H1 (cell line): ENCODE results near the gene SPDYC. TPM values are rescaled to one million over a fixed set of nuclear protein-coding genes. Genes with fewer than 3 reads are reported as not detected.

ENCODE experiments used
- CTCF ChIA-PET: fragments of 300-600 bp; sonication (Branson Sonifier 250); formaldehyde crosslinking; loops from one replicate; lab custom pipeline; 2021; ENCODE audit not compliant: partially characterized antibody; lab: Charles Lee
- POLR2A ChIA-PET: fragments of 300-600 bp; sonication (Branson Sonifier 250); formaldehyde crosslinking; loops from one replicate; lab custom pipeline; 2021; ENCODE audit warnings: inconsistent platforms; ENCODE audit not compliant: partially characterized antibody; lab: Charles Lee
- DNase-seq, 2 experiments: peaks; one replicate each; pipeline versions ENCODE4 v3.0.0 to v3.0.0-alpha.2; 2010 to 2022; ENCODE audit warnings: low spot score in 2 of 2, low read depth in 1 of 2, mixed read lengths in 1 of 2
- FAIRE-seq: peaks from 2 replicates; lab custom pipeline; 2011; peaks lifted over from hg19 to GRCh38; lab: Jason Lieb, UNC
- H2AFZ ChIP-seq: 2 replicates; pipeline ENCODE4 v1.8.1; 2012; ENCODE audit warnings: low read length, inconsistent platforms
- H2AK5ac ChIP-seq: 2 replicates; pipeline ENCODE4 v1.6.1; 2013; ENCODE audit warnings: low read depth, low read length
- H2BK120ac ChIP-seq: replicated peaks from 2 replicates; pipeline ENCODE3; 2013; ENCODE audit warnings: low read depth, low read length, inconsistent platforms
- H2BK12ac ChIP-seq: 2 replicates; pipeline ENCODE4 v1.6.1; 2013; ENCODE audit warnings: low read depth, low read length
- H2BK15ac ChIP-seq: 2 replicates; pipeline ENCODE4 v1.6.1; 2013; ENCODE audit warnings: low read length
- H2BK20ac ChIP-seq: 2 replicates; pipeline ENCODE4 v1.6.1; 2013; ENCODE audit warnings: low read length
- H2BK5ac ChIP-seq: 2 replicates; pipeline ENCODE4 v1.6.1; 2013; ENCODE audit warnings: low read depth, low read length
- H3K14ac ChIP-seq: 2 replicates; pipeline ENCODE4 v1.6.1; 2013; ENCODE audit warnings: inconsistent platforms; ENCODE audit not compliant: insufficient read length
- H3K18ac ChIP-seq: 2 replicates; pipeline ENCODE4 v1.6.1; 2013; ENCODE audit warnings: low read length; ENCODE audit errors: extremely low read depth
- H3K23ac ChIP-seq: 2 replicates; pipeline ENCODE4 v1.6.1; 2013; ENCODE audit warnings: inconsistent platforms; ENCODE audit not compliant: insufficient read length
- H3K23me2 ChIP-seq: 2 replicates; pipeline ENCODE4 v1.6.1; 2013; ENCODE audit warnings: low read depth, low read length
- H3K27ac ChIP-seq: 2 replicates; pipeline ENCODE4 v1.6.1; 2011; ENCODE audit warnings: low read depth, low read length, inconsistent platforms
- H3K27me3 ChIP-seq, 4 experiments: replicated peaks in 1 of 4; 1 replicate in 1 of 4; 2 replicates in 3 of 4; pipeline versions ENCODE4 v1.6.1 to v1.8.1; 2011 to 2013; ENCODE audit warnings: low read length in 3 of 4, mild to moderate bottlenecking in 3 of 4, inconsistent platforms in 2 of 4, mixed read lengths in 2 of 4, moderate library complexity in 1 of 4; ENCODE audit not compliant: control insufficient read depth in 3 of 4, insufficient read depth in 3 of 4; ENCODE audit errors: extremely low read depth in 1 of 4
- H3K36me3 ChIP-seq, 4 experiments: 2 replicates each; pipeline versions ENCODE4 v1.6.1 to v1.8.1; 2011 to 2013; ENCODE audit warnings: mild to moderate bottlenecking in 4 of 4, low read length in 3 of 4, moderate library complexity in 2 of 4, control low read depth in 1 of 4, inconsistent platforms in 1 of 4; ENCODE audit not compliant: insufficient read depth in 4 of 4, control insufficient read depth in 2 of 4
- H3K4ac ChIP-seq: replicated peaks from 2 replicates; pipeline ENCODE3; 2013; ENCODE audit warnings: low read length, low read depth, mixed read lengths, inconsistent platforms; ENCODE audit not compliant: insufficient read length
- H3K4me1 ChIP-seq, 4 experiments: replicated peaks in 1 of 4; 1 replicate in 1 of 4; 2 replicates in 3 of 4; pipeline versions ENCODE4 v1.6.1 to v1.8.1; 2011 to 2013; ENCODE audit warnings: low read length in 3 of 4, inconsistent platforms in 2 of 4, mixed read lengths in 1 of 4; ENCODE audit not compliant: insufficient read depth in 4 of 4, control insufficient read depth in 3 of 4
- H3K4me2 ChIP-seq, 2 experiments: 2 replicates each; pipeline versions ENCODE4 v1.6.1 to v1.8.1; 2011 to 2013; ENCODE audit warnings: low read depth in 2 of 2, low read length in 2 of 2, control low read depth in 1 of 2, inconsistent platforms in 1 of 2, mild to moderate bottlenecking in 1 of 2; ENCODE audit not compliant: insufficient read depth in 1 of 2
- H3K4me3 ChIP-seq, 4 experiments: fragments of 200-600, 300-600 bp in 1 of 4; sonication (generic), shearing (Covaris generic), sonication (Bioruptor Twin) in 1 of 4; 2 replicates each; pipeline versions ENCODE4 v1.5.1 to v1.8.1; 2011 to 2016; ENCODE audit warnings: low read length in 4 of 4, low read depth in 3 of 4, control low read depth in 2 of 4, inconsistent platforms in 2 of 4, mild to moderate bottlenecking in 2 of 4, mixed read lengths in 1 of 4, moderate library complexity in 1 of 4; ENCODE audit not compliant: insufficient read depth in 2 of 4; ENCODE audit errors: extremely low read depth in 1 of 4
- H3K56ac ChIP-seq: replicated peaks from 2 replicates; pipeline ENCODE3; 2013; ENCODE audit warnings: low read depth, mild to moderate bottlenecking, mixed read lengths, low read length, inconsistent platforms; ENCODE audit not compliant: insufficient read length
- H3K79me1 ChIP-seq: 2 replicates; pipeline ENCODE4 v1.6.1; 2013; ENCODE audit warnings: low read depth, low read length, control low read depth
- H3K79me2 ChIP-seq, 2 experiments: 2 replicates each; pipeline versions ENCODE4 v1.6.1 to v1.8.1; 2012 to 2013; ENCODE audit warnings: low read length in 2 of 2, mild to moderate bottlenecking in 2 of 2, inconsistent platforms in 1 of 2; ENCODE audit not compliant: insufficient read depth in 2 of 2, control insufficient read depth in 1 of 2
- H3K9ac ChIP-seq, 4 experiments: replicated peaks in 1 of 4; 1 replicate in 1 of 4; 2 replicates in 3 of 4; pipeline versions ENCODE4 v1.6.1 to v1.8.1; 2011 to 2013; ENCODE audit warnings: low read depth in 3 of 4, low read length in 3 of 4, control low read depth in 2 of 4, mild to moderate bottlenecking in 2 of 4, moderate library complexity in 2 of 4, inconsistent platforms in 1 of 4; ENCODE audit errors: extremely low read depth in 1 of 4
- H3K9me3 ChIP-seq, 2 experiments: 2 replicates each; pipeline versions ENCODE4 v1.6.1 to v1.8.1; 2012 to 2013; ENCODE audit warnings: mild to moderate bottlenecking in 2 of 2, moderate library complexity in 2 of 2, control low read depth in 1 of 2, inconsistent platforms in 1 of 2, low read depth in 1 of 2, low read length in 1 of 2, mixed read lengths in 1 of 2; ENCODE audit not compliant: insufficient read depth in 2 of 2
- H4K20me1 ChIP-seq, 2 experiments: replicated peaks in 1 of 2; 2 replicates each; pipeline versions ENCODE3 to v1.8.1; 2011 to 2013; ENCODE audit warnings: inconsistent platforms in 2 of 2, low read length in 2 of 2, mild to moderate bottlenecking in 1 of 2; ENCODE audit not compliant: insufficient read depth in 2 of 2, control insufficient read depth in 1 of 2
- H4K5ac ChIP-seq: 2 replicates; pipeline ENCODE4 v1.6.1; 2013; ENCODE audit warnings: low read length, low read depth, mixed read lengths, inconsistent platforms; ENCODE audit not compliant: insufficient read length
- H4K8ac ChIP-seq: 2 replicates; pipeline ENCODE4 v1.8.0; 2013; ENCODE audit warnings: mild to moderate bottlenecking, moderate library complexity, low read length, inconsistent platforms; ENCODE audit not compliant: insufficient read depth; ENCODE audit errors: extremely low read depth
- H4K91ac ChIP-seq: replicated peaks from 2 replicates; pipeline ENCODE3; 2013; ENCODE audit warnings: low read length, mixed read lengths, inconsistent platforms; ENCODE audit not compliant: insufficient read length
- HDAC6 ChIP-seq: IDR thresholded peaks from one replicate; pipeline ENCODE4 v1.7.1; 2012; ENCODE audit warnings: low read depth, mild to moderate bottlenecking, inconsistent platforms, low read length, moderate library complexity
- SP1 ChIP-seq: IDR thresholded peaks from 2 replicates; pipeline ENCODE4 v1.6.1; 2011; ENCODE audit warnings: low read depth, low read length
- SP2 ChIP-seq: IDR thresholded peaks from 2 replicates; pipeline ENCODE4 v1.6.1; 2012; ENCODE audit warnings: mild to moderate bottlenecking, low read length, inconsistent platforms
- SUZ12 ChIP-seq: fragments of 200-600 bp; sonication (generic); IDR thresholded peaks from 2 replicates; pipeline ENCODE4 v1.6.1; 2012; ENCODE audit warnings: mild to moderate bottlenecking, inconsistent platforms, low read length, moderate library complexity, mixed read lengths
- WGBS, 2 experiments: shearing (Covaris generic) in 1 of 2; methylation state at CpG; one replicate each; pipeline versions ENCODE4 v1.1.6 to v1.1.7; 2013 to 2015; ENCODE audit warnings: low lambda C conversion rate in 2 of 2, mixed read lengths in 2 of 2, inconsistent platforms in 1 of 2, low coverage in 1 of 2, missing lambda C conversion rate in 1 of 2; ENCODE audit not compliant: insufficient replicate concordance in 2 of 2, insufficient coverage in 1 of 2, insufficient read length in 1 of 2; ENCODE audit errors: extremely low coverage in 1 of 2, missing lambda C conversion rate in 1 of 2; 5-methylcytosine and 5-hydroxymethylcytosine counted together
- polyA plus RNA-seq, 7 experiments: library from polyadenylated mRNA; depleted of rRNA in 3 of 7; stranded (reverse) in 5 of 7; unstranded in 2 of 7; fragments of >200 nt in 5 of 7; fragments of 200-250 nt in 2 of 7; gene quantifications; 1 replicate in 5 of 7; 2 replicates in 1 of 7; 4 replicates in 1 of 7; pipeline versions ENCODE4 v1.2.1 to v1.2.3, GENCODE V29; 2011 to 2013; ENCODE audit warnings: missing spikeins in 2 of 7, mixed read lengths in 2 of 7
- total RNA-seq: library from RNA; stranded (reverse); fragmentation: NEBNext Ultra II Directional; extraction: Animal tissue kit (Norgen Biotek cat#: 25700); gene quantifications from 2 replicates; pipeline ENCODE4 v1.2.1, GENCODE V29; 2021

The SPDYC gene
- total and polyA plus RNA-seq, 2 of the 8 experiments (the other 6 are each of a cell fraction or from before 2014, with no cell fraction given) = 0.15 TPM; not detected in 1

DNA sequence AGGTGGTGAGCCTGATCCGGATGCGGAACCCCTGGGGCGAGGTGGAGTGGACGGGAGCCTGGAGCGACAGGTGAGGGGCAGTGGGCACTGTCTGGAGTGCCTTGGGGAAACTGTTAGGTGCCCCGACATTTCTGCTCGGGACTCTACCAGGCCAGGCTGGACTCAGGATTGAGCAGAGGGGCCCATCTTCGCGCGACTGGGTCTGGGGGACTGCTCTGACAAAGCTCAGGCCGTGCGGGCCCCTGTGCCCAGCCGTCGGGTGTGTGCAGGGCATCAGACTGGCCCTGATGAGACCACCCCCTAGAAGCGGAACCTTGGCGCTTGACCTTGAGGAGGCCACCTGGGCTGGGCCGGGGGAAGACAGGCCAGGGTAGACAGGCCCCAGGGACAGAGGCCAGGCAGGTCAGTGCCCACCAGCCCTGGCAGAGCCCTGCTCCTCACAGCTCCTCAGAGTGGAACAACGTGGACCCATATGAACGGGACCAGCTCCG lies 18.0 kb downstream of the SPDYC start:
- no peak overlapping the region for H3K14ac ChIP-seq
- TF ChIP-seq SP1 = no peak
- no peak for TF ChIP-seq HDAC6
- TF ChIP-seq SUZ12 = no peak
- TF ChIP-seq SP2 = no peak

More for the DNA sequence above, 18.0 kb downstream of the SPDYC start:
- H4K91ac ChIP-seq = no peak overlapping the region
- H3K23ac ChIP-seq = no peak overlapping the region
- DNase-seq (no peak), FAIRE-seq (no peak)
- H2AFZ ChIP-seq = no peak overlapping the region
- 92% methylated on average over 20 of the region's 20 CpGs; no CpG with 5 or more reads in 1 of the 2 experiments for WGBS, 2 experiments
- H3K4me3 ChIP-seq = no peak overlapping the region
- no peak overlapping the region for H3K4ac ChIP-seq
- no peak overlapping the region for H3K56ac ChIP-seq
- H2BK15ac ChIP-seq = no peak overlapping the region
- H4K5ac ChIP-seq = no peak overlapping the region
- peaks cover 19 to 69% (median 38%) of the 10 kb centered on the region in 4 experiments for H3K36me3 ChIP-seq
- H3K23me2 ChIP-seq = peaks cover 3% of the 10 kb centered on the region
- H3K4me1 ChIP-seq = peaks cover 7 to 34% (median 23%) of the 10 kb centered on the region in 4 experiments
- H2BK5ac ChIP-seq = no peak overlapping the region
- H3K9ac ChIP-seq = no peak overlapping the region
- no peak overlapping the region for H3K18ac ChIP-seq
- ChIA-PET POLR2A (interaction anchor here (0.6 to 1.5 kb wide), 7 partner anchors 10 to 29 kb away, joined by 3 to 7 read pairs (median 3); no protein-coding TSS in a partner anchor), CTCF (interaction anchor here (0.7 to 2.6 kb wide), 4 partner anchors 9 to 155 kb away, joined by 3 to 6 read pairs (median 4); partner anchors contain the start of gene CDC42EP2)
- H3K79me2 ChIP-seq = peaks cover 0 to 6% of the 10 kb centered on the region in 2 experiments; a peak in 2 of 4 replicates
- H3K27ac ChIP-seq = no peak overlapping the region
- no peaks in the 10 kb centered on the region for H3K9me3 ChIP-seq
- H3K4me2 ChIP-seq = no peak overlapping the region
- no peak overlapping the region for H2AK5ac ChIP-seq
- H3K79me1 ChIP-seq = peaks cover 12% of the 10 kb centered on the region; the same call in 1 of the 2 replicates
- no peaks in the 10 kb centered on the region for H3K27me3 ChIP-seq
- no peak overlapping the region for H2BK12ac ChIP-seq
- H2BK120ac ChIP-seq = no peak overlapping the region
- peaks cover 2 to 5% of the 10 kb centered on the region in 2 experiments for H4K20me1 ChIP-seq
- no peak overlapping the region for H4K8ac ChIP-seq
- no peak overlapping the region for H2BK20ac ChIP-seq
